NCI-H2171 treated with DMSO at 0.1 percent for 48 hours (cell line): ENCODE data around the gene GALNT17.

Source experiments
- DNase-seq: peaks from one replicate; lab custom pipeline; 2025; lab: John Stamatoyannopoulos, UW

Gene GALNT17

DNA sequence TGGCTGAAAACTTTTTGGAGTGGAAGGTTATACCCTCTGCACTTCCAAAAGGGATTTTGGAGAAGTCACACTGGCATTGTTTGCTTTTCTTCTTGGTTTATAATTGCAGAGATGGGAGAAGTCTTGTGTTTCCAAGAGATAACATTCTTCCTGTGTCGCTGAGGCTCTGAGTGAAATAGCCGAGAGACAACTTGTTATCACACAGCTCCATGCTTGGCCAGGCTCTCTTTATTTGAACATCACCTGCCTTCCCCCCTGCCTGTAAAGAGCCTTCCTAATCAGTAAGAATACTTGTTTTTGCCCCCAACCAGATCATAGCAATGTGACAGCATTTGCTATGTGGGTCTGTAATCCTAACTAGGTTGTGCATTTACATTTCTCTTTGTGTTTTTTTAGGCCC is 270.7 kb downstream of the GALNT17 start:
- no peak for DNase-seq

DNA sequence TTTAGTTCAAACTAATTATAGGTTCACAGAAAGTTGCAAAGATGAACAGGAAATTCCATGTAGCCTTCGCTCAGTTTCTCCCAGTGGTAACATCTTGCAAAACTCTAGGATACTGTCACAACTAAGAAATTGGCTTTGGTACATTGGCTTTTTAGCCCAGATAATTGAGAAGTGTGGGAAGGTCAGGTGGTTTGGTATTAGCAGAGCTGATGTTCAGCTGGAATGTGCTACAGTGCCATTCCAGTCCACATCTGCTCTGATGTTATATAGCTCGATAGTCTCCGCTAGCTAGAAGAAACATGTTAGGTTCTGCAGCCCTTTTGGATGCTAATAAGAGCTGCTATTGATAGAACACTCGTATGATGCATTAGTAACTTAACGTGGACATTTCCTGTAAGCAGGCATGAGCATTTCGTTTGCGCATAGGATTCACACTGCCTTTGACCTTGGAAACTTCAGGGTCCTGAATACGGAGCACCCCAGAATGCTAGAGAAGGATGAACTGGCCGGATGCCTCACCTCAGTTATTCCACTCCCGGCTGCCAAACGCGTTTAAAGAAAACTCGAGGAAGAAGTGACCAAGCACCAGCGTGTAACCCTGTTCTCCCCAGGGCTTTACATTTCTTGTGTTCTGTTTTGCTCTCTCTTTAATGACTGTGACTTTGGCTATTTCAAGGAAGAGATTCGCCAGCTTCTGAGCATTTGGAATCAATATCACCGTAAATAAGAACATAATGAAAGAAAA is 271.4 kb downstream of the GALNT17 start:
- DNase-seq = no peak

DNA sequence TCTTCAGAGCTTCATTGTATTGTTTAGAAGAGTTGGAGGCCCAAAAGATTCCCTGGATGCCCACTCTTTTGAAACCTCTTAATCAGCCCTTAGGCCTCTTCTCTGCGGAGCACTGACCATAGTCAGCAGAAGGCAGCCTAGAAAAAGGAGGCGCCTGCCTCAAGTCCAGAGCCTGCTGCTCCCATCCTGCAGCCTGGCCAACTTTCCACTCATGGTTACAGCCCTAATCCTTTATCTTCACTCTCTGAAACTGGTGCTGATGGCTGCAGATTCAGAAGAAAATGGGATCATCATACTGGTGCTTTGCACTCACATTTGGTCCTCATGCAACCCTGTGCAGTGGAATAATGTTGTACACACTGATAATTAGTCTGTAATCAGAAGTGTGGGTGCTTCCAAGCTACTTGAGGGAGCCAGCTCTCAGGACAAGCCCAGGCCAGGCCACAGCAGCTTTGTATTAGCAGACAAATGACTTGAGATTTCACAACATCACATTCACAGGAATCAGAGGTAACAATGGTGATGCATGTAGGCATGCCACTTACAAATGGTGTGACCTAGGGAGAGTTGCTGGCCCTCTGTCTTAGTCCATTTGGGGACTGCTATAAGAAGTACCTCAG is 272.9 kb downstream of the GALNT17 start:
- no peak for DNase-seq

DNA sequence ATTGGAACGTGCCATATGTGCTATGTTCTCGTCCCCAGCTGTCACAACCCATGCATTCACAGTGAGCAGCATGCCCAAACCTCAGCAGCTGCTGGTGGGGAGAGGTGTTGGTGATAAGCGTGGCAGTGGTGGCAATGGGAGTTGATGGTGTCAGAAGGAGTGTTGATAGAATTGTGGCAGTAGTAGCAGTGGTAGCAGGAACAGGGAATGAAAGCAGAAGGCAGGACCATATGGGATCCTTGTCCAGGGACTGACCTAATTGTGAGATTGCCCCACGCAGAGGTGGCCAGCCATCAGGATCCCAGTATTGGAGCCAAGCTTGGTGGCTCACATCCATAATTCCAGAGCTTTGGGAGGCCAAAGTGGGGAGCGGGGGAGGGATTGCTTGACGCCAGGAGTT is 276.3 kb downstream of the GALNT17 start:
- peak; percentile 94 for DNase-seq

DNA sequence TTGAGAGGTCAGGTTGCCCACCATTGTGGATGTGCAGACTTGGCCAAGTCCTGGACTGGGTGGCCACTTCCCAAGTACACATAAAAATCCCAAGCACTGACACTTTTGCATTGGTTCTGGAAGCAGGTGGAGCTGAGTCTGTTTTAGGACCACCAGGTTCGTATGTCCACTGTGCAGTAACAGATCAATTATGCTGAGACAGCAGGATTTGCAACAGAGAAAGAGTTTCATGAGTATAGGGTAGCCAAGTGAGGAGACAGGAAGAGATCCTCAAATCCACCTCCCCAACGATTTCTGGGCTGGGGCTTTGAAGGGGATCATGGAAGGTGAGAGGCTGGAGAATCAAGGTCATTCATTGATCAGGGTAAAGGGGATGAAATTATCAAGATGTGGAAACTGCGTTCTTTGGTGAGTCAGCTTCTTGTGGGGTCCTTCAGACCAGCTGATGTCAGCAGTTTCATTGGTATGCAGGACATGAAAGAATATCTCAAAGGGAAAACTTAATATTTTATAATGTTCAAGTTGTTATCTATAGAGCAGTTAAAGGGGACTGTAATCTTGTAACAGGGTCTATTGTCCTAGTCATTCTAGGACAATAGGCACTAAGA is 277.7 kb downstream of the GALNT17 start:
- DNase-seq = no peak

DNA sequence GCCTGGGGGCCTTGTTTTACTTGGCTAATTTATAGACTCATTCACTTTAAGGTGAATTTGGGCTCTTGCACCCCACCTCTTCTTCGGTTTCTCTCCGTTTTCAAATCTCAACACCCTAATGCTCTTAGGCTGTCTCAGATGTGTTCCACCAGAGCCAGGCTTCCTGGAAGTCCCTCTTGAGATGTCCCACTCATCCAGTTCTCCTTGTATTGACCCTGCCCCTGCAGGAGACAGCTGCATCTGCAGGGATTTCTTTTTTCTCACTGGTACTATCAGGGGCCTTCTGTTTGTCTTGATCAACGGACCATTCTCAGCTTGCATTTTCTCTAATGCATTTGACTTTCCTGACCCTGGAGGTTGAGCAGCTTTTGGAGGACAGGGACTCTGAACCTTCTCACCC is 279.5 kb downstream of the GALNT17 start:
- no peak for DNase-seq

DNA sequence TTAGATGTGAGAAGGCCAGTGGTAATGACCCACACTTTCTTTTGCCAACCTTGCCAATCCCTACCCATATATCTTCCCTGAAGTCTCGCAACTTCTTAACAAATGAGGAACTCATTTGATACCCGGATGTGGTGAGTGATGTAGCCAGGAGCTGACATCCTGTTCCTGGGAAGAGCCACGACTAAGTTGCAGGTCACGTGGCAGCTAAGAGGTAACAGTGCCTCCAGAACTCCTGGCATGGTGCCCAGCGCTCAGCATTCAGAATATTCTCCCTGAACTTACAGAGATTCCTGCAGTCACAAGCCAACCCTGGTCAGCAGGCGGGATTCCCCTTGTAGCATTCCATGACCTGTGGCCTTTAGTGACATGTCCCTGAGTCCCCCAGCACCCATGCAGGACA is 282.5 kb downstream of the GALNT17 start:
- DNase-seq = peak; percentile 49

DNA sequence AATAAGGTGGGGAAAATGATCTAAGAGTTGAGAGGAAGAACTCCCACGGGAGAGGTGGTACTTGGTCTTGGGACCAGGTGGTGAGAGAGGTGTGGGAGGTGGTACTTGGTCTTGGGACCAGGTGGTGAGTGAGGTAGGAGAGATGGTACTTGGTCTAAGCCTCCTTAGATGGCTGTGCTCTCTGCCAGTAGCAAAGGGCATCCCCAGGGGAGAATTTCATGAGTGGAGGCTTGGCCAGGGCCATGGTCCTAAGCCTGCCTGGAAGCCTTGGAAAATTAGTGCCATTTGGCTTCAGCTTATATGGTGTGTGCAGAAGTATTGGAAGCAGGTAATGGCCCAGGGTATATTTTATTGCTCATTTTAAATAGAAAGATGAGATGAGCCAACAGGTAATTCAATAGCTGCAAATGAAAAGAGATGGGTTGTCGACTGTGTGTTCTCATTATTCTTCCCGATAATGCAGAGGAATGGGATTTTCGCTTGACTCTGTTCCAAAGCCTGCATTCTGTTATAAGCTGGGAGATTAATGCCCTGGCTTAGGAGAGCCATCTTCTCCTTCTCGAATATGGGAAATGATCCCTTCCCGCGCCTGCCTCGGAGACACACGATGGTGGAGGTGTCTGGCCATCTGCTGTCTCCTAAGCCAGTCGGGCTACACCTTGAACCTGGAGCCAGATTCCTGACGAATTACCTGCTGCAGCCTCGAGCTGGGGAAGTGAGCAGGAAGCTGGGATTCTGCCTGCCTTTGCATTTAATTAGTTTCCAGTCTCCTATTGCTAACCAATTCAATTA is 287.8 kb downstream of the GALNT17 start:
- peak; percentile 84 for DNase-seq

DNA sequence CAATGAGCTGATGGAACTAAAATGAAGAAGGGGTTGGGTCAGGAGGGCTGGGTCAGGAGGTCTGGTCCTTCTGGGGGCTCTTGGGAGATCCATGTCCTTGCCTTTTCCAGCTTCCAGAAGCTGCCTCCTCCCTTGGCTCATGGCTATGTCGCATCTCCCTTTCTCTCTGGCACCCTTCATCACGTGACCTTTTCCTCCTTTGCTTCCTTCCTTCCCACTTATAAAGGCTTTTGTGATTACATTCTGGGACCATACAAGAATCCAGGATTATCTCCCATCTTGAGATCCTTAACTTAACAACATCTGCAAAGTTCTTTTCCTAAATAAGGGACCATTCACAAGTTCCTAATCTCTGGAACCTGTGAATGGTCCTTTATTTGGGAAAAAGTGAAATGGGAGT is 290.2 kb downstream of the GALNT17 start:
- DNase-seq = no peak

DNA sequence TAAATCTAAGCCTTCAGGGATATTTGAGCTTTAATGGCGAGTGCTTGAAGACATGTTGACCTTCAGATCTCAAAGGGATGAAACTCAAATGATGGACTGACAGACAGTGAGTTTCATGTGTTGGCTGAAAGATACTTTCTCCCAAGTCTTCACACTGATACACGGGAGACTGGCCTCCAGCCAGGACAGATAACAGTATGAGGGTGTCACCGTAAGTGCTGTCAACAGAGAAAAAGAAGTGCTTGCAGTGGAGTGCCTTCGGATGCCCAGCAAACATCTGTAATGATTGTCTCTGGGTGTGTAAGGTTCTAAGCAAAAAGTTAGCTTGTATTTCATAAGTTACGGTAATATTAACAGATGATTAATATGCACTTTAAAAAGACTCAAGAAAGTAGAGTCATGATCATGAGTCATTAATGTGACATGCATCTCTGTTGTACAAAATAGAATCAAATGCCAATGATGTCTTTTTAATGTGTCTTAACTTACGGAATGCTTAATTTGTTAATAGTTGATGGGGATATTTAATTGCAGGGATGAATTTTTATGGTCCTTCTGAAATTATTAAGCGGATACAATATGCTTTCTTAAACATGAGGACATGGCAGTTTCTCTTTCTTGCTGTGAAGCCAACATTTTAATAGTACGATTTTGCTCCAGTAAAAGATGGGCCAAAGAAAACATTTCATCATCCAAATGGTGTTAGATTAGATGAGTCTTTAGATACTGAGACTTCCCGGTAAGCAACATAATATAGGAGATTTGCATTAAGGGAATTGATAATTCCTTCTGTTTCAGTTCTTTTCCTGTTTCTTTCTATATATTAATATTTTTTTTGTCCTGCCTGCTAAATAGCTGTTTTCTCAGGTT is 292.5 kb downstream of the GALNT17 start:
- no peak for DNase-seq

DNA sequence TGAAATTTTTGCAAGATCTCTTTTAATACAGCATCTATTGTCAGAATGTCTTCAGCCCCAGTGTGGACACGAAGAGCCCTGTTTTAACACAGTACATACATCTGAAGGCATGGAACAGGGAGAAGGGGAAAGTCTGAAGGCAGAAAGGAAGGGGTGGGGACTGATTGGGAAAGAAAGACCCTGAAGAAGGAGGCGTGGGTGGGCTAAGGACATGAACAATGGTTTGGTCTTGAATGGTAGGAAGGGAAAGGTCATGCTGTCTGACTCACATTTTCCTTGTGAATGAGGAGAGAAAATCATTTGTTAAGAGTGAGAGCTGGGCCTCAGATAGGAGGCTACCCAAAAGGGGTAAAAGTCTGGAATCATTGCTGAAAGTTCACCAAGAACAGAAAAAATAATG is 297.1 kb downstream of the GALNT17 start:
- DNase-seq = no peak

DNA sequence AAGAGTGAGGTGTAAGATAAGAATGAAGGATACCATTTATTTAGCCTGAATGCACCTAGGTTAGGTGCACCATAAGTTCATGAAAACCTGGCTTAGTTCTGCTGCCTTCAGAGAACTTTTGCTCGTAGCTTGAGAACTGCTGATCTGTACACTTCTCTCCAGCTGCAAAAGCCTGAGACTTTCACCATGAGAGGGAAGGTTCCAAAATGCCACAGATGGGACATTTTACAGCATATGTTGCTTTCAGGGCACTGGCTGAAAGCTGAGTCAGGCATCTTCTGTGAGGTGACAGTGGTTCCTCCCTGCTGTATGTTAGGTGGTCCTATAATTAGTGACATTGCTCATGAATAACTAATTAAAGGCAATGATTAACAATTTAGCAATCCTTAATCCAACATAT is 298.3 kb downstream of the GALNT17 start:
- peak; percentile 25 for DNase-seq

DNA sequence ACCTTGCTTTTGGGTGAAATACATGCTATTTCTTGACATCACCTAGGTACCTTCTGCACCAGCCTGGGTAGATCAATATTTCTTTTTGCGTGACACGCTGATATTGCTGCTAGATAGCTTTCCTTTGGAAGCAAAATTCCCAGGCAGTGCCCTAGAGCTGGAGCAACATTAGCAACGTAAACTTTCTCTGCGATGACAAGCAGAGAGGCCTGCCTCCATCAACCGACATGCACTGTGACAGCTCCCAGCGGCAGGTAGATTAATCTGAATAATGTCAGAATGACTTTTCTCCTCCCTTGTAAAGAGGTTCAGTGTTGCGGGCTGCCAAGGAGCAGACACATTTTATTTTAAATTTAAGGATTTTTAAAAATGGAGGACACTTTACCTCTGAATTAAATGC is 307.4 kb downstream of the GALNT17 start:
- no peak for DNase-seq

DNA sequence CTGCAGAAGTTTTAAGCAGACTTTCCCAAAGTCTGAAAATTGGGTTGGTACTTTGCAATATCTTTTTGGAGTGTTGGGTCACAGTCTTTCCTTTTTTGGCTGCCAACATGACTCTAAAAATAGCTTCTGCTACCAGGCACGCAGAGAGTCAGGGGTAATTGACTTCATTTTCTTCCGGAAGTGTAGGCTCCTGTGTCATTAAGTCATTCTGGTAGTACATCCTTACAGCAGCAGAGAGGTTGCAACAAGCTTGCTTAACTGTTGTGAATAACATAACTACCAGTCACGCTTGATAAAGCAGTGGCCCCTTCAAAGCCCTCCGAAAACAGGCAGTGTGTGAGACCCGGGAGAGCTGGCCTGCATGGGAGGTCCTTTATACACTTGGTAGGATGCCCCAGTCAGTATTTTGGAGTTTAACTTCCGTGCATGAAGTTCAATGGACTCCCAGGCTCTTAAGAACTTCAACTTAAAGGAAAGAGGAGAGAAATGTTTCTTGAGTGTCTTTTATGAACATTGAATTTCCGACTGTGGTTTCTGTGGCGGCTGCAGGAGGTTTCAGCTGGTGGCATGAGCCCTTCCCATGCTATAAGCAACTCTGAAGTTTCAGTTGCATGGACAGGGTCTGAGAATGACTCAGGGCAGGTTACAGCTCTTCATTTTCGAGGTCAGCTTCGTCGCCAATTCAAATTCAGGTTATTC is 310.7 kb downstream of the GALNT17 start:
- DNase-seq = no peak

DNA sequence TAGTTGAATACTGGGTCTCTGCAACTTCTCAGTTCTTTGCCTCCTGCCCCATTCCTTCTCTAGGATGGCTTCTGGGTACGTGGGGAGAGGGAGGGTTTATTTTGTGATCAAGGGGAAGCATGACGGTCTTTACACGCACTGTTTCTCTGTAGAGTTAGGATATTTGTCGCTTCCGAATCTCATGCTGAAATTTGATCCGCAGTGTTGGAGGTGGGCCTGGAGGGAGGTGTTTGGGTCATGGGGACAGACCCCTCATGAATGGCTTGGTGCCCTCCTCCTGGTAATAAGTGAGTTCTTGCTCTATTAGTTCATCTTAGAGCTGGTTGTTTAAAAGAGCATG is 311.2 kb downstream of the GALNT17 start:
- DNase-seq = no peak

DNA sequence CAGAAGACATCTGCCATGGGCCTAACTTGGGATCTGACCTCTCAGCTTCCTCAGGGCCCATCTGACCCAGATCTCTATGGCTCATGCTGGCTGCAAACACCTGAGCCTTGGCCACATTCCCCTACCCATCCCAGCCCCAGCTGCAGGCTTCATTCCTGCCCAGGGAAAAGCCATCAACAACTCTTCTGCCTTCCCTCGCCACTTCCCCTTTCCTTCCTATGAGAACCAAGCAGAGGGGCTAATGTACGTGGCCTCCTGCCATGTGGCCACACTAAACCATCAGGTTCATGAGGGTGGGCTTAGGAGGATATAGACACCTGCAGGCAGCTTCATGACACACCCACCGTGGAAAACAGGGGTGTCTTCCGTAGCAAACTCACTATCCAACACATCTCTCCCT is 312.2 kb downstream of the GALNT17 start:
- DNase-seq = no peak

DNA sequence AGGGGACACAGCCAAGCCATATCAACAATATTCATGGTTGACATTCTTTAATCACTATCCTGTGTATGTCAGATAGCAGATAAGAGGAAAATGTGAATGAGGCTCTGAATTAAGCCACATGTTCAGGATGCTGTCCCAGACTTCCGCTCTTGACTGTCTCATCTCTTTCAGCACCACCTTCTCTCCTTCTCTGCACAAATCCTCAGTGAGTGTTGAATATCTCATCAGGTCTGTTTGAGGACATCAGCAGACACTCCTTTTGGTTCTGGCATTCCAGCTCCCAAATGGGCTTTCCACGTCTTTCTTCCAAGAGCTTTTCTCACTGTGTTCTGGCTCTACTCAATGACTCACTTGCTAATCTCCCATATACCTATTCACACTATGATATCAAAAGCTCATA is 321.7 kb downstream of the GALNT17 start:
- DNase-seq = no peak

DNA sequence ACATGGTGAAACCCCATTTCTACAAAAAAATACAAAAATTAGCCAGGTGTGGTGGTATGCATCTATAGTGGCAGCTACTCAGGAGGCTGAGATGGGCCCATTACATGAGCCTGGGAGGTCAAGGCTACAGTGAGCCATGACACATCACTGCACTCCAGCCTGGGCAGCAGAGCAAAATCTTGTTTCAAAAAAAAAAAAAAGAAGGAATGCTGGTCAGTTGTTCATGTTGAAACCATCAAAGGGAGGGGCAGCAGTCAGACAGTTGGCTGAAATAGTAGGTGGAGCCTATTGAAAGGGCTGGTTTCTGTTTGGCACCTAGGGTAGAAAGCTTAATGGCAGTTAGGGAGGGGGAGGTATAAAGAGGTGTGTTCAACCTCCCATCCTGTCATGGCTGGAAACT is 323.0 kb downstream of the GALNT17 start:
- DNase-seq = no peak

DNA sequence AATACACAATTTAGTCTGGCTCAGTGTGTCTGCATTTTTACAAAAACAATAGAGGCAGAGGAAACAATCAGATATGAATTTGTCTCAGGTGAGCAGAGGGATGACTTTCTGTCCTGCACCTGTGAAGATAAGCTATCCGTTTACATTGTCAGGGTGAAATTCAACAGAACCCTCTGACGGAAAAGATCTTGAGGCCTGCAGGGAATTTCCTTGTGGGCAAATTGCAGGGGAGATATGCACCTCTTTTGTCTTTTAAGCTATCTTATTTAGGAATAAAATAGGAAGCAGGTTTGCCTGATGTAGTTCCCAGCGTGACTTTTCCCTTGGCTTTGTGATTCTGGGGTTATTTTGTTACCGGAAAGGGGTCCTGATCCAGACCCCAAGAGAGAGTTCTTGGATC is 325.1 kb downstream of the GALNT17 start:
- no peak for DNase-seq

DNA sequence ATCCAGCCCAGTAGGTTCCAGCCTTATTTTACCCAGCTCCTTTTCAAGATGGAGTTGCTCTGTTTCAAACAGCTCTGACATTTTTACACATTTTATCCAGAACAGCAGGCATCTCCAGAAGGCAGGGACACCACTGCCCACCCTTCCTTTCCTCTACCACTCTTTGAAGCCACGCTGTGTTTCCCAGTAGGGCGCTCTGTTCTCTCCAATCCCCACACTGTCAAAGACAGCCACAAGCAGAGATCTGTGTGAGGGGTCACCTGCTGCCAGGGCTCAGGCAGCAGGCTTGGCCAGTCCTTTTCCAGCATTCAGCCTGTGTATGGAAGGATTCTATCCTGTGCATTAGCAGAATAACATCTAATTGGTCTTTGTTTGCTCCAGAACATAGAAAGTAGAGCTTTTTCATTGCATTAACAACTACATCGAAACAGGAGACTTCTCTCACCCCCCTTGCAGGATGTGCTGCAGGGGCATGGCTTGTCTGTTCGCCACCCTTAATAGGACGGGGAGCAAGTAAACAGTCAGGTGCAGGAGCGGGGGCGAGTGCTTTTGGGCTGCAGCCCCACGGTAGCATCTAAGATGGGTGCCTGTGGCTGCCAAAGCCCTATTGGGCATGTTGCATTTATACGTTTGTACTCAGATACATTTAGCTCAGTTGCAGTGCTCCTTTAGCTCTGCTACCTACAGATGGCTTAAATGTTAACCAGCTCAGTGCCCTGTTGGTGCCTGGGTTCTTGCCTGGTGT is 326.1 kb downstream of the GALNT17 start:
- no peak for DNase-seq

DNA sequence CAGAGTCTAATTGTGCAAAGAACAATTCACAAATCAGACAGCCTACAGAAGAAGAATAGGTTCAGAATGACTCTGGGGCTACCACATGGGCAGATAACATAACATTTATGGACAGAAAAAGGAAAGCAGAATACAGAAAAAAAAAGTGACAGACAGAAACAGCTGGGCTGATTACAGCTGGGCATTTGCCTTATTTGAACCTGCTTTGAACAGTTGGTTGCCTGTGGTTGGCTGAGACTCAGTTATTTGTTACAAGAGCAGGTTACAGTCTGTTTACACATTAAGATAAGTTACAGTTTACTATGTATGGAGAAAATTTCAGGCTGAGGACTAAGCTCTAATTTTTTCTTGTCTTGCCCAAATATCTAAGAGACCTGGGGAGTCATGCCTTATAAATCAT is 327.2 kb downstream of the GALNT17 start:
- peak; percentile 35 for DNase-seq
